Suppressor macrophage treated with lipopolysaccharide for 1 hour (primary cell): ENCODE results near the gene SLC22A17.

ENCODE experiments used
- DNase-seq, 3 donors: peaks; one replicate each; pipeline ENCODE4 v3.0.0-alpha.2; 2020 to 2022

Gene SLC22A17

GRCh38 chr14:23302290-23303225, 50.1 kb downstream of the SLC22A17 start, which contains the start of gene PPP1R3E:
TSS of gene PPP1R3E (minus strand) at chr14:23302859. CDS start at chr14:23302576, 283 bp downstream.
- peak; percentile 56 to 75 (median 67) for DNase-seq

DNA sequence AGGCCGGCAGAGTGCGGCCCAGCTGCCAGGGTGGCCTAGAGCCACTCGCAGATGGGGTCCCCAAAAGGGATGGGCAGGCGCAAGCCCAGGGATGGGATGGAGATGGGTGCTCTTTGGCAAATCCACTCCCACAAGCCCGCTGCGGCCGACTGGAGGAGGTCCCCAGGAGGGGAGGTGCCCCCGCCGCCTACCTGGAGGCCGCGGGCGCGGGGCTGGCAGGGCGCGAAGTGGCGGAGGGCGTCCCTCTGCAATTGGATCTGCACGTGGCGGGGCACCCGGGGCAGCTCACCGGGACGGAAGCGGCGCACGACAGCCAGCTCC, 50.8 kb downstream of the SLC22A17 start:
- DNase-seq: no peak

DNA sequence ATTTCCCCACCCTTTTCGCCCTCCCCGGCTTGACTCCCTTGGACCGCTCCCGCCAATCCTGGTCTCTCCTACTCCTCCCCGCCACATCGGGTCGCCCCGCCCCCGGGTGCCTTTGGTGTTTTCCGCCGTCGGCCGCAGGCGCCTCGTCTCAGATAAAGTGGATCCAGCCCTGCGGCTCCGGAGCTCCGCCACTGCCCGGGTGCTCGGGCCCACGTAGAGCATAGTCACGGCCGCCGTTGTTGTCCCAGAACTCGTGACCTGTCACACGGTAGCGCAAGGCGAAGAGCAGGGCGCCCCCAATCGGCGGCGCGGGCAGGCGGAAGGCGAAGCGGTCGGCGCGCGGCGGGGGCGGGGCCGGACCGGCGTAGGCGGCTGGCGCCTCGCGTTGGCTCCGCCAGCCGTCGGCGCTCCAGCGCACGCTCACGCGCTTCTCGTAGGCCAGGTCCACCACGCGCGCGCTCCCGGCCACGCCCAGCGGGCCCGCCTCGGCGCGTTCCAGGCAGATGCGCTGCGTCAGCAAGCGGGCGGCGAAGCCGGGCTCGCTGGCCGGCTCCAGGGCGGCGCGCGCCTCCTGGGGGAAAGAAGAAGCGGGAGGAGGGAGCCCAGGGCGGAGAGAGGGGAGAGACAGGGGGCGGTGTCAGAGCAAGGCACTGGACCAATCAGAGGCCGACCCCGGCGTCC, 51.3 kb downstream of the SLC22A17 start:
- DNase-seq: peak; percentile 99 to 100 (median 100)

DNA sequence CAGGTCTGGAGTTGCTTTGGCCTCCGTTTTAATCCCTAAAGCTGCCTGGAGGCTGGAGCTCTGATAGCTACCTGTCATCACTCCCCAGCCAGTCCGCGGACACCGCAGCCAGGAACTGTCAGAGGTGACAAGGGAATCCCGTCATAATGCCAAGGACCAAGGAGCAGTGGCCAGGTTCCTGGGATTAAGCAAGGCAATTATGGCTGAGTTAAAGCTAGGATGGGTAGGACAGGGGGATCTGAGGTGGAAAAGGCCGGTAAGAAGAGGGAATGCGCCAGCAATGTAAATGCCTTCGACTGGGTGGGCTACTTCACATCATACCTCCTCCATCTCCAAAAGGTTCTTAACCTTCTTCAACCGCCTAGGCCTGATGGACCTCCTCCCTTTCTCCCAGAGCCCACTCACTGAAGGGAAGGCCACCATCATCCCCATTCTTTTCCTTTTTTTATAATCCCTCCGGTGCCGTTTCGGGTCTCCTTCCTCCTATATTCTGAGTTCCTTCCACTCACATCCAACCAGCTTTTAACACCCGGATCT, 51.9 kb downstream of the SLC22A17 start:
- peak in 2 of 3 donors; percentile 28 to 37 for DNase-seq

DNA sequence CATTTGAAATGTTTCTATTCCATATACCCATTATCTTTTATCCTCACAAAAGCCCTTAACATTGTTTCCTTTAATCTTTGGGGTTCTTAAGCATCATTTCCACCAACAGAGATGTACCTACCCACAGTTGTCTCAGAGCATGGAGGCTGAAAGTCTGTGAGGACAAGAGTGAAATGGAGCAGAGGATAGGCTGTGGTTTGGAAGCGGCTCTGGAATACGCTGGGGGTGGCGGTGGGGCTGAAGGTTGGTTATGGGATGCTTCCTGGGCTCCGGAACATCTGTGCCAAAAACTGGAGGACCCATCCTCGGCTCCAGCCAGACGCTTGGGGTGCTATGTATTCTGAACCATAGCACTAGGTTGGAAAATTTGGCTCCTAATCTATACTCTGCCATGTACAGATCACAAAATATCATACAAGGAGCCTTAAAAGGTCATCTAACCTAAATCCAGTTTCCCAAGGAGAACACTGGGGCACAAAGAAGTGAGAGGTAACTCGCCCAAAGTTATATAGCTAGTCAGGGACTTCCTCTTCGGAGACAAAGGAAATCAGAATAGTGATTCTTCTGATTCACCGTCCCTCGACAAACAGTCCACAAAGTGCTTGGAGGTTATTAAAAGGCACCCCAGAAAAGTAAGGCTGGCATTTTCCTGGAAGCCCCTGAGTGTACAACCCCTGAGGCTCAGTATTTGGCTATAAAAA, 52.6 kb downstream of the SLC22A17 start:
- peak in 2 of 3 donors; percentile 36 to 41 for DNase-seq

DNA sequence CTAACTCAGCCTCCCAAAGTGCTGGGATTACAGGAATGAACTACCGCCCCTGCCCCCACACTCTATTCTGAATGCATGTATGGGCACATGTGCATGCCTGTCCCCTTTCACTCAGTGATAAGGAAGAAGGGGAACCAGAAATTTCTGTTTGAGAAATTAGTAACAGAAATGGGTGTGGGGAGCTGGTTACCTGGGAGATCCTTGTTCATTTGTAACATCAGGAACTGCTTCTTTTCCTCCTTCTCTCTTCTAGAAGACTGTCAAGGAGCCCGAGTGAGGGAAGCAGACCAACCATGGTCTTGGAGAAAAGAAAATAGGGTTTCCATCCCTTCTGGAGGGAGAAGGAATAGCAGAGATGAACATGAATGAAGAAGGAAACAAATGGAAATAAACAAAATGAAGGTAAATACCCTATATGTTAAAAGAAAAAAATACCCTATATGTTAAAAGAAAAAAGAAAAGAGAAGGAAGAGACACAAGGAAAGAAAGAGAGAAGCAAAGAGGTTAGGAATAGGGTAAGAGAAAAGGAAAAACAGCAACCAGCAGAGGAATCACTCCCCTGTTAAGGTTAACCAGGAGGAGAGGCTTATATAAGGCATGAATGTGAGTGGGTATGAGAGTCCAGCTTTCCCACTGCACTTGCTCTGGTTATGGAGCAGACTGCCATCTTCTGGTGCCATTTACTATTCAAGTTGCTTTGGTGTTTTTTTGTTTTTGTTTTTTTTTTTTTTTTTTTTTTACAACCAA, 53.3 kb downstream of the SLC22A17 start:
- peak; percentile 64 to 76 (median 69) for DNase-seq

- DNase-seq: no peak
Observed at GRCh38 chr14:23297611-23298277, 54.9 kb downstream of the SLC22A17 start.

- DNase-seq: peak in 1 of 3 donors; percentile 13
Observed at GRCh38 chr14:23297096-23297495, 55.6 kb downstream of the SLC22A17 start.
